GM12878 (cell line): Measurements from ENCODE around the gene EGR4. TPM values are rescaled to one million over a fixed set of nuclear protein-coding genes. Genes with fewer than 3 reads are reported as not detected.

Experiments used
- BHLHE40 ChIP-seq, 2 experiments: fragments of 450-650 bp in 1 of 2; IDR thresholded peaks; 2 replicates each; pipeline ENCODE4 v1.6.1; 2011 to 2017; ENCODE audit warnings: low read depth in 2 of 2, borderline replicate concordance in 1 of 2, improper control_type of control experiment in 1 of 2, low read length in 1 of 2, mild to moderate bottlenecking in 1 of 2
- E4F1 ChIP-seq: fragments of 450-650 bp; IDR thresholded peaks from 2 replicates; pipeline ENCODE4 v1.6.1; 2018; ENCODE audit warnings: borderline replicate concordance, mild to moderate bottlenecking; ENCODE audit not compliant: partially characterized antibody
- JUNB ChIP-seq: IDR thresholded peaks from 2 replicates; pipeline ENCODE4 v1.6.1; 2016; ENCODE audit warnings: antibody characterized with exemption, mild to moderate bottlenecking
- MEF2B ChIP-seq: fragments of 450-650 bp; IDR thresholded peaks from 2 replicates; pipeline ENCODE4 v1.6.1; 2018; ENCODE audit warnings: mild to moderate bottlenecking, moderate library complexity; ENCODE audit not compliant: partially characterized antibody, poor library complexity, severe bottlenecking
- RFX5 ChIP-seq: IDR thresholded peaks from 2 replicates; pipeline ENCODE4 v1.6.1; 2011; ENCODE audit warnings: low read depth, low read length, improper control_type of control experiment
- SIX5 ChIP-seq: IDR thresholded peaks from 2 replicates; pipeline ENCODE4 v1.6.1; 2011; ENCODE audit warnings: mild to moderate bottlenecking, low read depth, low read length, moderate library complexity; ENCODE audit not compliant: severe bottlenecking
- USF2 ChIP-seq: IDR thresholded peaks from 2 replicates; pipeline ENCODE4 v1.6.1; 2011; ENCODE audit warnings: low read depth, low read length, improper control_type of control experiment, borderline replicate concordance
- polyA plus RNA-seq, 11 experiments: library from polyadenylated mRNA; depleted of rRNA in 4 of 11; unstranded in 6 of 11; stranded (reverse) in 5 of 11; fragments of >200 nt; fragmentation: Nextera tagmentation in 4 of 11; fragmentation: Illumina TruSeq in 1 of 11; extraction: Ambion mirVana in 4 of 11; extraction: Trizol in 1 of 11; gene quantifications; 1 replicate in 1 of 11; 2 replicates in 10 of 11; pipeline versions ENCODE4 v1.2.1 to v1.2.3, GENCODE V29; 2011 to 2016; ENCODE audit warnings: inconsistent platforms in 2 of 11, missing spikeins in 2 of 11, low read depth in 1 of 11
- total RNA-seq, 4 experiments: library from RNA; depleted of rRNA in 3 of 4; stranded (reverse); fragments of >200 nt in 3 of 4; fragmentation: Illumina TruSeq in 1 of 4; extraction: Trizol in 1 of 4; gene quantifications; 2 replicates each; pipeline versions ENCODE4 v1.2.1 to v1.2.3, GENCODE V29; 2013 to 2021

Gene EGR4
- total and polyA plus RNA-seq, 10 of the 15 experiments (the other 5 are each of a cell fraction or from before 2014, with no cell fraction given): 0.07 TPM; not detected in 9

- TF ChIP-seq USF2 (no peak), JUNB (no peak), RFX5 (no peak), MEF2B (no peak), BHLHE40 (IDR thresholded peaks at IDR 0.05; ENCODE audit: borderline replicate concordance in 1 of 2, low read depth in 2 of 2, low read length in 1 of 2) (no peak), SIX5 (no peak), E4F1 (no peak)
Measured at GRCh38 chr2:73266061-73266901, 27.1 kb downstream of the EGR4 start (continued).
